Measurements from ENCODE around the gene FBXW2.
A peak's percentile ranks its signal among the peaks of the same experiment; 100 is the strongest.

The FBXW2 gene

GRCh38 chr9:120712539-120713031 lies 80.6 kb downstream of the FBXW2 start:
- peak overlapping the region; percentile 86 to 90 for H3K27ac ChIP-seq
- peak overlapping the region; percentile 83 for H3K4me3 ChIP-seq
- no peak for TF ChIP-seq CTCF (IDR thresholded peaks at IDR 0.05)
- DNase-seq (ENCODE audit: low spot score) = no peak

- TF ChIP-seq CTCF (IDR thresholded peaks at IDR 0.05) = no peak
- Histone ChIP-seq H3K4me3 (peak overlapping the region; percentile 83), H3K27ac (peak overlapping the region; percentile 86 to 90)
- DNase-seq (ENCODE audit: low spot score) = no peak
Measured at GRCh38 chr9:120711841-120712538, 81.2 kb downstream of the FBXW2 start.

GRCh38 chr9:120711354-120711753 lies 81.9 kb downstream of the FBXW2 start:
- H3K27ac ChIP-seq = peak overlapping the region; percentile 66 to 86
- TF ChIP-seq CTCF (IDR thresholded peaks at IDR 0.05) = no peak
- DNase-seq (ENCODE audit: low spot score) = no peak
- H3K4me3 ChIP-seq = peak overlapping the region; percentile 83

- DNase-seq (ENCODE audit: low spot score) = no peak
- TF ChIP-seq CTCF (IDR thresholded peaks at IDR 0.05) = no peak
Measured at GRCh38 chr9:120710110-120710981, 82.9 kb downstream of the FBXW2 start.

GRCh38 chr9:120708526-120709224 lies 84.5 kb downstream of the FBXW2 start:
- H3K27ac ChIP-seq = no peak overlapping the region
- TF ChIP-seq CTCF (IDR thresholded peaks at IDR 0.05) = no peak
- no peak overlapping the region for H3K4me3 ChIP-seq
- DNase-seq (ENCODE audit: low spot score) = no peak

More at GRCh38 chr9:120710110-120710981, 82.9 kb downstream of the FBXW2 start:
- peak overlapping the region; percentile 60 for H3K4me3 ChIP-seq
- H3K27ac ChIP-seq = peak overlapping the region; percentile 75 to 86

GRCh38 chr9:120707170-120707569 lies 86.0 kb downstream of the FBXW2 start:
- no peak overlapping the region for H3K27ac ChIP-seq
- TF ChIP-seq CTCF (IDR thresholded peaks at IDR 0.05) = no peak
- DNase-seq (ENCODE audit: low spot score) = no peak
- no peak overlapping the region for H3K4me3 ChIP-seq
